A673 (cell line): ENCODE results near the gene NFIC. TPM values are rescaled to one million over a fixed set of nuclear protein-coding genes. Genes with fewer than 3 reads are reported as not detected.

ENCODE experiments used
- BruUV-seq: library from RNA; stranded (reverse); fragments of 400-500 nt; replicated peaks from 2 replicates; lab custom pipeline; 2021; lab: Mats Ljungman, UMichigan
- CTCF ChIA-PET: fragments of 300-600 bp; sonication (Branson Sonifier 250); formaldehyde crosslinking; loops from one replicate; lab custom pipeline; 2022; ENCODE audit warnings: antibody characterized with exemption; lab: Charles Lee
- POLR2A ChIA-PET: fragments of 300-600 bp; sonication (Branson Sonifier 250); formaldehyde crosslinking; loops from one replicate; lab custom pipeline; 2022; ENCODE audit warnings: antibody characterized with exemption; ENCODE audit not compliant: low non-redundant PET; lab: Charles Lee
- DNase-seq: peaks from one replicate; pipeline ENCODE4 v3.0.0-alpha.2; 2015; ENCODE audit warnings: low spot score
- H3K27ac ChIP-seq: fragments of 200-600 bp; sonication (generic); 2 replicates; pipeline ENCODE4 v1.5.1; 2016; ENCODE audit warnings: mixed run types, low read depth, mild to moderate bottlenecking, mixed read lengths, antibody characterized with exemption, low read length; ENCODE audit not compliant: poor library complexity, severe bottlenecking
- H3K27me3 ChIP-seq: fragments of 200-600 bp; sonication (generic); replicated peaks from 2 replicates; pipeline ENCODE4 v1.6.1; 2017; ENCODE audit warnings: mixed run types, low read depth, mild to moderate bottlenecking, mixed read lengths, antibody characterized with exemption, low read length; ENCODE audit not compliant: insufficient read depth, poor library complexity
- H3K36me3 ChIP-seq: fragments of 200-600 bp; sonication (generic); 2 replicates; pipeline ENCODE4 v1.6.1; 2016; ENCODE audit warnings: mixed run types, mild to moderate bottlenecking, mixed read lengths, antibody characterized with exemption, low read length; ENCODE audit not compliant: insufficient read depth, poor library complexity, severe bottlenecking
- H3K4me1 ChIP-seq: fragments of 200-600 bp; sonication (generic); 2 replicates; pipeline ENCODE4 v1.6.1; 2017; ENCODE audit warnings: mixed run types, mild to moderate bottlenecking, mixed read lengths, antibody characterized with exemption, low read length; ENCODE audit not compliant: insufficient read depth, poor library complexity, severe bottlenecking
- H3K4me3 ChIP-seq: fragments of 200-600 bp; sonication (generic); 2 replicates; pipeline ENCODE4 v1.5.1; 2016; ENCODE audit warnings: low read depth, mixed run types, mild to moderate bottlenecking, mixed read lengths, low read length; ENCODE audit not compliant: poor library complexity, severe bottlenecking
- H3K9me3 ChIP-seq: fragments of 200-600 bp; sonication (generic); 2 replicates; pipeline ENCODE4 v1.6.1; 2016; ENCODE audit warnings: mixed run types, low read depth, mild to moderate bottlenecking, mixed read lengths, antibody characterized with exemption, low read length; ENCODE audit not compliant: poor library complexity, severe bottlenecking
- EZH2 ChIP-seq: fragments of 200-600 bp; sonication (generic); IDR thresholded peaks from 2 replicates; pipeline ENCODE4 v1.6.1; 2017; ENCODE audit warnings: borderline replicate concordance, low read depth, mild to moderate bottlenecking, mixed read lengths, antibody characterized with exemption, low read length; ENCODE audit not compliant: poor library complexity, severe bottlenecking
- intact Hi-C: fragments of 100-400 bp; cut with micrococcal nuclease; formaldehyde crosslinking; loops from one replicate; pipeline ENCODE4 v1.10.0; 2022; ENCODE audit not compliant: unreplicated experiment
- total RNA-seq: library from RNA; stranded (reverse); gene quantifications from 2 replicates; pipeline ENCODE4 v1.2.3, GENCODE V29; 2021
- TF ChIP-seq, protein P1 (sequence below): fragments of 300-800, 200-600 bp; sonication (generic); conservative IDR thresholded peaks from 2 replicates; pipeline ENCODE4 v1.5.1; 2017; ENCODE audit warnings: low read depth, mild to moderate bottlenecking, antibody characterized with exemption, low read length, moderate library complexity, mixed read lengths

The NFIC gene
- total RNA-seq, 1 experiment from 2014 or later, result 112 TPM

DNA sequence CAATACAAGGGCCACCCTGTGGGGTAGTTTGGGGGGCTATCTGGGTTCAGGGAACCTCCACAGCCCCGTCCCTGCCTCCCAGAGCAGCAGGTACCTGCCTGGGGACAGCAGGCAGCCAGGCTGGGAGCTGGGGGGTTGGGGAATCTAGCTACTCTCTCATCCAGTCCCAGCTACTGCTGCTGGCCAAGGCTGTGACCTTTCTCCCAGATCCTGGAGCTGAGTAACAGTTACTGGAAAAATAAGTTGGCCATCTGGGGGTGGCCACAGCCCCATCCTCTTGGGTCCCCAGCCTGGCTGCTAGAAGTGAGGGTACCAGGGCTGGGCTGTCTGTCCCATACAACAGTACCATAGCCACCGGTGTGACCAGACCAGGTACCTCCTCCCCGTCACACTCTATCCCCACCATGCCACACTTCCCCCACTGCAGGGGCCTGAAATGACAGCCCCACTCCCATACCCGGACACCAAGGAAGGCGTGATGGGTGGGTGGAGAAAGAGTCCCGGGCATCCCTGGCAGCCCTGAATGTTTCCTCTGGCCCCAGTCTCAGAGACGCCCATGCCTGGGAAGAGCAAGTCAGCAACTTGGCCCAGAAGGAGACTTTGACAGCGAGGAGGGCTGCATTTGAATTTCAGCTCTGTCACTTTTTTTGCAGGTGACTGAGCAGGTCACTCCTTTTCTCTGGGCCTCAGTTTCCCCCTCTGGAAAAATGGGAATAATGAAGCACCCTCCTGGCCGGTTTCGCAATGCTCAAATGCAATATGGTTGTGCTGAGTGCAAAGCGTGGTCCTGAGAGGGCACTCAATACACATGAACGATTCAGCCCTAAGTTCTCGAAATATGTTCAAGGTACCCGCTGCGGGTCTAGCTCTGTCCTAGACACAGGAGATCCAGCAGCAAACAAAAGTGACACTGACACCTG lies 30.7 kb upstream of the NFIC start:
- no peak for DNase-seq
- Histone ChIP-seq H3K27ac (no peak overlapping the region), H3K9me3 (no peaks in the 10 kb centered on the region), H3K4me3 (no peak overlapping the region), H3K27me3 (peaks cover 9% of the 10 kb centered on the region), H3K36me3 (no peaks in the 10 kb centered on the region), H3K4me1 (peaks cover 8% of the 10 kb centered on the region)
- TF ChIP-seq EZH2, result no peak
- TF ChIP-seq, protein P1, sequence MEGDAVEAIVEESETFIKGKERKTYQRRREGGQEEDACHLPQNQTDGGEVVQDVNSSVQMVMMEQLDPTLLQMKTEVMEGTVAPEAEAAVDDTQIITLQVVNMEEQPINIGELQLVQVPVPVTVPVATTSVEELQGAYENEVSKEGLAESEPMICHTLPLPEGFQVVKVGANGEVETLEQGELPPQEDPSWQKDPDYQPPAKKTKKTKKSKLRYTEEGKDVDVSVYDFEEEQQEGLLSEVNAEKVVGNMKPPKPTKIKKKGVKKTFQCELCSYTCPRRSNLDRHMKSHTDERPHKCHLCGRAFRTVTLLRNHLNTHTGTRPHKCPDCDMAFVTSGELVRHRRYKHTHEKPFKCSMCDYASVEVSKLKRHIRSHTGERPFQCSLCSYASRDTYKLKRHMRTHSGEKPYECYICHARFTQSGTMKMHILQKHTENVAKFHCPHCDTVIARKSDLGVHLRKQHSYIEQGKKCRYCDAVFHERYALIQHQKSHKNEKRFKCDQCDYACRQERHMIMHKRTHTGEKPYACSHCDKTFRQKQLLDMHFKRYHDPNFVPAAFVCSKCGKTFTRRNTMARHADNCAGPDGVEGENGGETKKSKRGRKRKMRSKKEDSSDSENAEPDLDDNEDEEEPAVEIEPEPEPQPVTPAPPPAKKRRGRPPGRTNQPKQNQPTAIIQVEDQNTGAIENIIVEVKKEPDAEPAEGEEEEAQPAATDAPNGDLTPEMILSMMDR, result no peak
- intact Hi-C loops, result no loop called here
- ChIA-PET CTCF (interaction anchor here (1.1 kb wide), 1 partner anchor 31 kb away, joined by 3 read pairs; no protein-coding TSS in a partner anchor), POLR2A (no interaction called here)
- BruUV-seq, result no TSS peak

DNA sequence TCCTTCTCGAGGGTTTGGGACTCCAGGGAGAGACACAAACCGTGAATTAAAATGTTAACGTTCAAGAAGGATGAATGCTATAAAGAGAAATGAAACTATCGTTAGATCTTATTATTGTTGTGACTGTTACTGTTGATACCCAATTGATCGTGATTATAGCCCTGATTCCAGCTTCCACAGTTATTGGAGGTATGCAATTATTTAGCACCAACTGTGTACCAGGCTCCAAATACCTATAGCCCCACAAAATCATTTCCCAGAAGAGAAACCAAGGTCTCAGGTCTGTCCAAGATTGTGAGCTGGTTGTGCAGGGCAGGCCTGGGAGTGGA lies 30.1 kb upstream of the NFIC start:
- ChIA-PET CTCF (no interaction called here), POLR2A (no interaction called here)
- no peak overlapping the region for H3K4me3 ChIP-seq

DNA sequence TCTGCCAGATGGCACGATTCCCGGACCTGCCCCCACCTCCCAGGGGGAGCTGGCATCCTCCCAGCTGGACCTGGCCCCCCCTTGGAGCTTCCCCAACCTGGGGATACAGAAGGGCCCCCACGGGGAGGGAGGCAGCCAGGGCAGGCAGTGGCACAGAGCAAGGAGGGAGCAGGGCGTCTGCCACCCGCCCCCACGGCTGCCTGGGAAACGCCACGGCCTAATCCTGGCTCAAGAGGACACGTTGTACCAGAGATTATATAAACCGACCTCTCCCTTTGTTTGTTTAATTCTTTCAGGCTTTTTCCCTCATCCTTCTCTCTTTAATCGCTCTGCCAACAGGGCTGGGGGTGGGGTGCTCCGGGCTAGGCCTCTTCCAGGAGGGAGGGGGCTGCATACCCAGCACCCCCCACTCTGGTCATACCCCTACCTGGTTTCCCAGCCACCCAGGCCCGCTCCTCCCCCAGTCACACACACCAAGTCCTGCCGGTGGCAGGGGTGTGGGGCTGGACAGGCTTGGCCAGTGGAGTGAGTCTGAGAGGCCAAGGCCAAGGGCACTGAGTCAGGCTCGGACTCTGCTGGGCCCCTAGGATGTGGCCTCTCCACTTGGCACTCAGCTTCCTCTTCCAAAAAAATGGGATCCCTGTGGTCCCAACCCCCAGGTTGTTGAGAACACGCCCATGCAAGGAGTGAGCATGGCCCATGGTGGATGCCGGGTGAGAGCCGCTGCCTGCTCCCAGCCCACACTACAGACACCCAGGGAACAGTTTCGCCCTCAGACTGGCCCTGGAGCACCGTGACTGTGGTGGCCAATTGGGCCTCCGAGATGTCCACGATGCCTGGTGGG lies 29.5 kb upstream of the NFIC start:
- Histone ChIP-seq H3K4me3 (no peak overlapping the region), H3K4me1 (peaks cover 8% of the 10 kb centered on the region), H3K36me3 (no peaks in the 10 kb centered on the region), H3K27ac (no peak overlapping the region), H3K9me3 (no peaks in the 10 kb centered on the region), H3K27me3 (peaks cover 9% of the 10 kb centered on the region)
- BruUV-seq, result no TSS peak
- DNase-seq, result no peak
- TF ChIP-seq, protein P1, result no peak
- no peak for TF ChIP-seq EZH2
- intact Hi-C loops, result no loop called here
- ChIA-PET POLR2A (no interaction called here), CTCF (no interaction called here)

More for the DNA sequence above, 30.1 kb upstream of the NFIC start:
- intact Hi-C loops, result no loop called here
- no peaks in the 10 kb centered on the region for H3K36me3 ChIP-seq
- H3K27ac ChIP-seq, result no peak overlapping the region
- peaks cover 9% of the 10 kb centered on the region for H3K27me3 ChIP-seq
- no peaks in the 10 kb centered on the region for H3K9me3 ChIP-seq
- DNase-seq, result no peak
- TF ChIP-seq EZH2, result no peak
- TF ChIP-seq, protein P1, result no peak
- H3K4me1 ChIP-seq, result peaks cover 8% of the 10 kb centered on the region
- BruUV-seq, result no TSS peak
